WERI-Rb-1 (cell line): ENCODE results near the gene RXFP4.

Experiments used
- DNase-seq: peaks from one replicate; pipeline ENCODE4 v3.0.0-alpha.2; 2020
- H3K27ac ChIP-seq: fragments of 250-450 bp; sonication (Bioruptor Pico); 2 replicates; pipeline ENCODE4 v1.5.1; 2020; ENCODE audit warnings: mild to moderate bottlenecking, moderate library complexity
- H3K27me3 ChIP-seq: fragments of 250-450 bp; sonication (Bioruptor Pico); 2 replicates; pipeline ENCODE4 v1.5.1; 2021; ENCODE audit warnings: mild to moderate bottlenecking, low read depth, moderate library complexity; ENCODE audit not compliant: insufficient read depth, severe bottlenecking
- H3K36me3 ChIP-seq: fragments of 250-450 bp; sonication (Bioruptor Pico); 2 replicates; pipeline ENCODE4 v1.5.1; 2020; ENCODE audit warnings: mild to moderate bottlenecking, moderate library complexity
- H3K4me3 ChIP-seq: 2 replicates; pipeline ENCODE4 v1.5.1; 2011; ENCODE audit warnings: low read depth, mild to moderate bottlenecking, control low read depth, low read length
- H3K9me3 ChIP-seq: fragments of 250-450 bp; sonication (Bioruptor Pico); 2 replicates; pipeline ENCODE4 v1.5.1; 2021; ENCODE audit warnings: mild to moderate bottlenecking, moderate library complexity; ENCODE audit not compliant: severe bottlenecking
- CTCF ChIP-seq: IDR thresholded peaks from 2 replicates; pipeline ENCODE4 v1.5.1; 2011; ENCODE audit warnings: low read depth, mild to moderate bottlenecking, control low read depth, inconsistent platforms, low read length

Gene RXFP4

GRCh38 chr1:155938220-155938627 is 3.2 kb upstream of the RXFP4 start:
- Histone ChIP-seq H3K27me3 (no peaks in the 10 kb centered on the region), H3K27ac (no peak overlapping the region), H3K4me3 (no peak overlapping the region), H3K36me3 (peaks cover 10% of the 10 kb centered on the region), H3K9me3 (no peaks in the 10 kb centered on the region)
- peak; percentile 89 for TF ChIP-seq CTCF
- peak; percentile 70 for DNase-seq

- Histone ChIP-seq H3K9me3 (no peaks in the 10 kb centered on the region), H3K27ac (peak overlapping the region; percentile 50), H3K36me3 (peaks cover under 1% of the 10 kb centered on the region; the same call in 1 of the 2 replicates), H3K4me3 (no peak overlapping the region), H3K27me3 (no peaks in the 10 kb centered on the region)
- DNase-seq = no peak
- TF ChIP-seq CTCF = no peak
Measured at GRCh38 chr1:155940482-155940992, 901 bp upstream of the RXFP4 start.

- Histone ChIP-seq H3K36me3 (peaks cover 15% of the 10 kb centered on the region), H3K27me3 (no peaks in the 10 kb centered on the region), H3K9me3 (no peaks in the 10 kb centered on the region), H3K4me3 (no peak overlapping the region), H3K27ac (no peak overlapping the region)
- no peak for TF ChIP-seq CTCF
- no peak for DNase-seq
Measured at GRCh38 chr1:155941845-155942531, 550 bp downstream of the RXFP4 start.

- Histone ChIP-seq H3K27ac (no peak overlapping the region), H3K4me3 (no peak overlapping the region), H3K36me3 (peaks cover 21% of the 10 kb centered on the region), H3K27me3 (no peaks in the 10 kb centered on the region), H3K9me3 (no peaks in the 10 kb centered on the region)
- peak; percentile 51 for DNase-seq
- no peak for TF ChIP-seq CTCF
Measured at GRCh38 chr1:155942578-155943141, 1.2 kb downstream of the RXFP4 start.

GRCh38 chr1:155944444-155944799 is 3.0 kb downstream of the RXFP4 start:
- Histone ChIP-seq H3K27me3 (no peaks in the 10 kb centered on the region), H3K9me3 (no peaks in the 10 kb centered on the region), H3K27ac (no peak overlapping the region), H3K4me3 (no peak overlapping the region), H3K36me3 (peaks cover 38% of the 10 kb centered on the region)
- no peak for TF ChIP-seq CTCF
- DNase-seq = no peak
